Tibial nerve (tissue), 4 donors: ENCODE results near the gene GPER1. TPM values are rescaled to one million over a fixed set of nuclear protein-coding genes. Genes with fewer than 3 reads are reported as not detected.

ENCODE experiments used
- DNase-seq, 2 donors: peaks; one replicate each; pipeline ENCODE4 v3.0.0-alpha.2; 2019; ENCODE audit warnings: low spot score in 2 of 2
- H3K27ac ChIP-seq, 4 donors: fragments of 200-600 bp; sonication (generic) in 3 of 4; one replicate each; pipeline ENCODE4 v1.5.1; 2017 to 2019; ENCODE audit warnings: mild to moderate bottlenecking in 1 of 4
- H3K27me3 ChIP-seq, 2 donors: fragments of 200-600 bp; sonication (generic) in 1 of 2; one replicate each; pipeline versions ENCODE4 v1.5.1 to v1.6.0; 2017 to 2019
- H3K36me3 ChIP-seq, 3 donors: fragments of 200-600 bp; sonication (generic); one replicate each; pipeline ENCODE4 v1.5.1; 2018 to 2019
- H3K4me1 ChIP-seq, 4 donors: fragments of 200-600 bp; sonication (generic) in 3 of 4; one replicate each; pipeline ENCODE4 v1.5.1; 2017 to 2019
- H3K4me3 ChIP-seq, 4 donors: fragments of 200-600 bp; sonication (generic) in 3 of 4; one replicate each; pipeline ENCODE4 v1.5.1; 2017 to 2019; ENCODE audit warnings: mild to moderate bottlenecking in 1 of 4, moderate library complexity in 1 of 4
- H3K9me3 ChIP-seq, 4 donors: fragments of 200-600 bp; sonication (generic) in 3 of 4; one replicate each; pipeline ENCODE4 v1.5.1; 2017 to 2019
- EP300 ChIP-seq, 2 donors: sonication (generic); formaldehyde crosslinking; IDR thresholded peaks; one replicate each; pipeline ENCODE4 v1.6.1; 2017; ENCODE audit warnings: antibody characterized with exemption in 2 of 2, mild to moderate bottlenecking in 1 of 2
- POLR2A ChIP-seq, 2 donors: fragments of 450-650 bp; IDR thresholded peaks; one replicate each; pipeline ENCODE4 v1.6.1; 2017; ENCODE audit warnings: antibody characterized with exemption in 2 of 2, mild to moderate bottlenecking in 2 of 2, moderate library complexity in 2 of 2
- WGBS, 2 donors: methylation state at CpG; one replicate each; pipeline ENCODE4 v1.1.5; 2018; 5-methylcytosine and 5-hydroxymethylcytosine counted together
- total RNA-seq, 4 donors: library from RNA; depleted of rRNA; stranded (reverse); fragments of >200 nt; gene quantifications; one replicate each; pipeline ENCODE4 v1.1.0, GENCODE V29; 2016
- TF ChIP-seq, protein P1 (sequence below), 5 experiments: fragments of 200-600 bp in 3 of 5; fragments of 450-650 bp in 2 of 5; sonication (generic) in 3 of 5; IDR thresholded peaks; one replicate each; pipeline ENCODE4 v1.5.1; 2016 to 2019; ENCODE audit warnings: antibody characterized with exemption in 5 of 5, mild to moderate bottlenecking in 3 of 5, moderate library complexity in 2 of 5

GPER1 gene
- total RNA-seq, 4 donors from 2014 or later = 6.1 to 12.4 (median 8.7) TPM

DNA sequence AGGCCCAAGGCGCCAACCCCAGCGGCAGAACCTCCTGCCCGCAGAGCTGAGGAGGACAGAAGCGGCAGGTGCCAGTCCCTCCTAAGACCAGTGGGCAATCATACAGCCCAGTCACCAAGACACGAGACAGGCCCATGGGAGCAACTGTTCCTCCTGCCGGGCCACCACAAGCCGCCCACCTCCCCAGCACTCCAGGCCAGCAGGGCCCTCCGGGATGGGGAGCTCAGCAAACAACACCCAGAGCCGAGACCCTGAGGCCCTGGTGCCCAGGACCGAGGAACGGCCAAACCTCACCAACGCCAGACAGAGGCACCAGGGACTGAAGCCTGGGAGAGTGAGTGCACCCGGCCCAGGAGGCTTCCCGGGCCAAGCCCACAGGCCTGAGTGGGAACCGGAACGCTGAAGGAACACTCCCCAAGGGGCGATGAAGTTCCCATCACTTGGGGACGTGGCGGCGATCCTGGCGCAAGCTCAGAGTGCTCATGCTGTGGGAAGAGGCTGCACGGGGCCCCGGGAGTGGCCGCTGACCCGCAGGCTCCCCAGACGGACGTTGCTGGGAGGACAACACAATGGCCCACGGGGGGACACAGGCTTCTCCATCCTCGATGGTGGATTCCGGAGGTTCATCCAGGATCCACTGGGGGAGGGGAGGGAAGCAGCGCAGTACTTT, 35.1 kb downstream of the GPER1 start:
- H3K4me3 ChIP-seq = peak overlapping the region in 2 of 4 donors; percentile 10 to 37
- peak overlapping the region; percentile 13 to 98 (median 82) for H3K27ac ChIP-seq
- H3K9me3 ChIP-seq = no peaks in the 10 kb centered on the region
- DNase-seq = no peak
- TF ChIP-seq POLR2A (IDR thresholded peaks at IDR 0.05) = no peak
- no peak for TF ChIP-seq EP300 (IDR thresholded peaks at IDR 0.05)
- no peaks in the 10 kb centered on the region for H3K27me3 ChIP-seq
- WGBS, 2 donors = 44 to 48% methylated on average over 15 to 25 of the region's 31 CpGs
- peaks cover 0 to 10% (median 0%) of the 10 kb centered on the region in 3 donors for H3K36me3 ChIP-seq
- H3K4me1 ChIP-seq = peaks cover 0 to 36% (median 18%) of the 10 kb centered on the region in 4 donors

DNA sequence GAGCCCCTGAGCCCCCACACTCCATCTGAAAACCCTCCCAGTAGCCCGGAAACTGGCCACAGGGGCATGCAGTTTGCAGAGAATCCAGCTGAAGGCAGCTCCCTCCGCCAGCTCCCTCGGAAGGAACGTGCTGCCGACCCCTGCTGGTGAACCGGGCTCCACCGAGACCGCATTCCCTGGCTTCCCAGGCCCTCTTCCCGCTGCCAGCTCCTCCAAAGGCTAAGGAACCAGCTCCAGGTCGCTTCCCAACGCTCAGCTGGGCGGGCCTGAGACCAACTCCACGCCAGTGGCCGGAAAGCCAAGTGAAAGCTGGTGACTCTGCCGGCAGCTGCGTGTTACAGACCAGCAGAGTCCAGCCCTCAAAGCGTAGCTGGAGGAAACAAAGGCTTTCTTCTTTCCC, 35.8 kb downstream of the GPER1 start:
- H3K27ac ChIP-seq = peak overlapping the region; percentile 13 to 98 (median 82)
- WGBS, 2 donors = 10 to 22% methylated on average over 17 of the region's 17 CpGs
- H3K36me3 ChIP-seq = peaks cover 0 to 10% (median 0%) of the 10 kb centered on the region in 3 donors
- H3K27me3 ChIP-seq = no peaks in the 10 kb centered on the region
- peak overlapping the region in 3 of 4 donors; percentile 10 to 37 (median 27) for H3K4me3 ChIP-seq
- H3K4me1 ChIP-seq = peaks cover 0 to 36% (median 18%) of the 10 kb centered on the region in 4 donors
- no peaks in the 10 kb centered on the region for H3K9me3 ChIP-seq
- TF ChIP-seq EP300 (IDR thresholded peaks at IDR 0.05) (peak in 1 of 2 donors; percentile 56), POLR2A (IDR thresholded peaks at IDR 0.05) (peak in 1 of 2 donors; percentile 11)
- TF ChIP-seq, protein P1, sequence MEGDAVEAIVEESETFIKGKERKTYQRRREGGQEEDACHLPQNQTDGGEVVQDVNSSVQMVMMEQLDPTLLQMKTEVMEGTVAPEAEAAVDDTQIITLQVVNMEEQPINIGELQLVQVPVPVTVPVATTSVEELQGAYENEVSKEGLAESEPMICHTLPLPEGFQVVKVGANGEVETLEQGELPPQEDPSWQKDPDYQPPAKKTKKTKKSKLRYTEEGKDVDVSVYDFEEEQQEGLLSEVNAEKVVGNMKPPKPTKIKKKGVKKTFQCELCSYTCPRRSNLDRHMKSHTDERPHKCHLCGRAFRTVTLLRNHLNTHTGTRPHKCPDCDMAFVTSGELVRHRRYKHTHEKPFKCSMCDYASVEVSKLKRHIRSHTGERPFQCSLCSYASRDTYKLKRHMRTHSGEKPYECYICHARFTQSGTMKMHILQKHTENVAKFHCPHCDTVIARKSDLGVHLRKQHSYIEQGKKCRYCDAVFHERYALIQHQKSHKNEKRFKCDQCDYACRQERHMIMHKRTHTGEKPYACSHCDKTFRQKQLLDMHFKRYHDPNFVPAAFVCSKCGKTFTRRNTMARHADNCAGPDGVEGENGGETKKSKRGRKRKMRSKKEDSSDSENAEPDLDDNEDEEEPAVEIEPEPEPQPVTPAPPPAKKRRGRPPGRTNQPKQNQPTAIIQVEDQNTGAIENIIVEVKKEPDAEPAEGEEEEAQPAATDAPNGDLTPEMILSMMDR (IDR thresholded peaks at IDR 0.05) = peak; percentile 35 to 85 (median 69)
- DNase-seq = peak; percentile 67 to 75

DNA sequence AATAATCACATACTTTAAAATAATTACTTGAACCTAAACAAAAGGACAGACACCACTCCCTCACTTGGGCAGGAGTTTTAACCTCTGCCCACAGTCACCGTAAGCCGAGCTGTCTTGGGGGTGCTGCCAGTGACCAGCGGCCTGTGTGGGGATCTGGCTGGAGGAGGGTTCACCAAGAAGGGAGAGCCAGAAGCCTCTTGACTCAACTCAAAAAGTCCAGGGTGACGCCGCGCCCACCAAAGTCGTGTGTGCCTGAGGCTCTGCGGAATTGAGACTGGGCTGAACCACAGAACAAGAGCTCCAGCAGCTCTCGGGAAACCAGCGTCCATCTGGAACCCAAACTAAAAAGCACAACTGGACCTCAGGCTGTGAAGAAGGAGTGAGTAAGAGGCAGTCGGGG, 36.3 kb downstream of the GPER1 start:
- H3K9me3 ChIP-seq = no peaks in the 10 kb centered on the region
- DNase-seq = peak in 1 of 2 donors; percentile 14
- H3K36me3 ChIP-seq = peaks cover 0 to 10% (median 0%) of the 10 kb centered on the region in 3 donors
- H3K4me3 ChIP-seq = peak overlapping the region in 3 of 4 donors; percentile 10 to 37 (median 27)
- peaks cover 0 to 36% (median 18%) of the 10 kb centered on the region in 4 donors for H3K4me1 ChIP-seq
- 26 to 37% methylated on average over 7 to 10 of the region's 11 CpGs for WGBS, 2 donors
- peak overlapping the region; percentile 13 to 98 (median 82) for H3K27ac ChIP-seq
- no peaks in the 10 kb centered on the region for H3K27me3 ChIP-seq
- TF ChIP-seq POLR2A (IDR thresholded peaks at IDR 0.05) (no peak), EP300 (IDR thresholded peaks at IDR 0.05) (no peak)
- TF ChIP-seq, protein P1 (IDR thresholded peaks at IDR 0.05) = no peak

DNA sequence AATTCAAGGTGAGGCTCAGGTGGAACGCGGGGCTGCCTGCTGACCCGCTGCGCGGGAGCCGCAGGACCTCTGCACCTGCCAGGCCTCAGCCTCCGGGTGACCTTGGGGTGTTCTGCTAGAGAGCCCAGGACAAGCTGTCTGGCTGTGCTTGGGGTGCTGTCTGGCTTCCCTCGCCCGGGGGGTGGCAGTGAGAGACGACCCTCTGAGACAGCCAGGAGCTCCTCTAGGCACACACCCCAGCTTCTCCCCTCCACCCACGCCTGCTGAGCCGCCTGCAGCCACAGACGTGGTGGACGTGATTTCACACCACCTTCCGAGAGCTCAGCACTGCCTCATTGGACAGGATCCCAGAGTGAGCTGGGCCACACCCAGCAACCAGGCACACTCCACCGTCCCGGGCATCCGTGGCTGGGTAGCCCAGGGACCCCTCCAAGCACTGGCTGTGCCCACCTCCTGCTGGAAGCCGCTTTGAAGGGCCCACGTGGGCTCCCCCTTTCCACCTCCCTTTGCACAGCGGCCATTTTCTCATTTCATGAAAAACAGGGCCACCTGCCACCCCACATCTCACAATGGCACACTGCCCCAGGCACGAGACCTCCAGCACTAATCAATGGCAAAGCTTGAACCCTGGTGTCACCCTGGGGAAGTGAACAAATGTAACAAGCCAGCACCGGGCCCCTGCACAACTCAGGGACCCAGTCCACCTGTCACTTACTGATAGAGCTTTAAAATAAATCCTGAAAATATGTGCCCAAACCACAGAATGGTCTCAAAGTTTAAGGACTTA, 37.1 kb downstream of the GPER1 start:
- Histone ChIP-seq H3K9me3 (no peaks in the 10 kb centered on the region), H3K4me3 (no peak overlapping the region), H3K4me1 (peaks cover 0 to 36% (median 18%) of the 10 kb centered on the region in 4 donors), H3K27ac (peak overlapping the region in 3 of 4 donors; percentile 74 to 98 (median 89)), H3K27me3 (no peaks in the 10 kb centered on the region), H3K36me3 (peaks cover 0 to 18% (median 0%) of the 10 kb centered on the region in 3 donors)
- 59 to 66% methylated on average over 23 of the region's 23 CpGs for WGBS, 2 donors
- TF ChIP-seq, protein P1 (IDR thresholded peaks at IDR 0.05) = no peak
- TF ChIP-seq EP300 (IDR thresholded peaks at IDR 0.05) = no peak
- TF ChIP-seq POLR2A (IDR thresholded peaks at IDR 0.05) = no peak
- no peak for DNase-seq

DNA sequence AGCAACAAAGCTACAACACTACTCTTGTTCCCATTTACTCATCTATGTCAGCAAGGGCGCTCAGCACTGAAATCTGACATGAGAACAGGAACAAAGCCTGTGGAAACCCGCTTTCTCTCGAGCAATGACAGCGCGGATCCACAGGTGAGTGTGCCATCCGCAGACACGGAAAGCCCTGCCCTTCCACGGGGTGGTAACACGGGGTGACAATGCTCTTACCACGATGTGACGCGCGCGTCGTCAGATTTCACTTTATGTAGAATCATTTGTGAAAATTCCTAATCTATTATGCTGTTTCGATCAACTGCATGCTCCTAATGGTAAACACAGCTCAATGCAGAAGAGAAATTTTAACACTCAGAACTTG, 37.7 kb downstream of the GPER1 start:
- H3K4me3 ChIP-seq = no peak overlapping the region
- no peaks in the 10 kb centered on the region for H3K27me3 ChIP-seq
- DNase-seq = no peak
- no peaks in the 10 kb centered on the region for H3K9me3 ChIP-seq
- peaks cover 0 to 36% (median 18%) of the 10 kb centered on the region in 4 donors for H3K4me1 ChIP-seq
- peaks cover 0 to 24% (median 0%) of the 10 kb centered on the region in 3 donors for H3K36me3 ChIP-seq
- WGBS, 2 donors = 94 to 97% methylated on average over 16 of the region's 16 CpGs
- TF ChIP-seq EP300 (IDR thresholded peaks at IDR 0.05) (no peak), POLR2A (IDR thresholded peaks at IDR 0.05) (no peak)
- TF ChIP-seq, protein P1 (IDR thresholded peaks at IDR 0.05) = no peak
- peak overlapping the region in 1 of 4 donors; percentile 98 for H3K27ac ChIP-seq
